Stimulated activated naive CD4-positive, alpha-beta T cell (primary cell): ENCODE measurements around the gene OPCML.

Source experiments
- DNase-seq, 6 experiments: peaks; one replicate each; lab custom pipeline; 2025; lab: John Stamatoyannopoulos, UW

OPCML gene

DNA sequence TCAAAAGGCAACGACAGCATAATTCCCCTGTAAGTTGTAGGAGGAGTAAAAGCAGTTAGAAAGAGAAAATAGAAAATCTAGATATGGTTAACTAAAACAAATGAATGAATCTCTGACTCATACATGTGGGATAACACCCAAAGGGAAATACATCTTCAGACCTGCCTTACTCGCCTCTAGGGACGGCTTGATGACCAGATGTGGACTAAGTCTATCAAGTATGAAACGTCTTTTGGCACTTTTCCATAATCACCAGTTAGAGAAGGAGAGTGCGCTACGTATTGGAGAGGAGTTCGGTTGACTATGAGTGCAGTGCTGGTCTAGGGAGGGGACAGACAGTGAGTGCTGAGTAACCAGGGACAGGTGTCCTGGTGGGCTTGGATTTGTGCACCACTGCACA, 459.9 kb downstream of the OPCML start:
- DNase-seq = no peak

DNA sequence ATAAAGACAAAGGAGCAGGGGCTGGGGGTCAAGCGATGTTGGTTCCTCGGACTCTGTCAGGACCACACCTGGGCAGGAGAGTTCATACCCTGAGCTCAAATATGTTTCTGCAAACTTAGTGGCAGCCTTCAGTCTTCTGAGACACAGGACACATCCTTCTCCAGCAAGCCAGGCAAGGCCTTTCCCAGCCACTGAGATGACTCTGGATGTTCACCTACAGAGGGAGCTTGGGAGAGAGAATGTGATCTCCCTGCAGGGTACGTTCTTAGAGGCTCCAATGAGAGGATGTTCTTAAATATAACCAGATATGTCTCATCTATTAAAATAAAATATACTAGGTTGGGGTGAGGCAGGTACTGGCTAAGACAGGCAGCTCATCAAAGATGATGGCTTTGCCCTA, 461.5 kb downstream of the OPCML start:
- no peak for DNase-seq

DNA sequence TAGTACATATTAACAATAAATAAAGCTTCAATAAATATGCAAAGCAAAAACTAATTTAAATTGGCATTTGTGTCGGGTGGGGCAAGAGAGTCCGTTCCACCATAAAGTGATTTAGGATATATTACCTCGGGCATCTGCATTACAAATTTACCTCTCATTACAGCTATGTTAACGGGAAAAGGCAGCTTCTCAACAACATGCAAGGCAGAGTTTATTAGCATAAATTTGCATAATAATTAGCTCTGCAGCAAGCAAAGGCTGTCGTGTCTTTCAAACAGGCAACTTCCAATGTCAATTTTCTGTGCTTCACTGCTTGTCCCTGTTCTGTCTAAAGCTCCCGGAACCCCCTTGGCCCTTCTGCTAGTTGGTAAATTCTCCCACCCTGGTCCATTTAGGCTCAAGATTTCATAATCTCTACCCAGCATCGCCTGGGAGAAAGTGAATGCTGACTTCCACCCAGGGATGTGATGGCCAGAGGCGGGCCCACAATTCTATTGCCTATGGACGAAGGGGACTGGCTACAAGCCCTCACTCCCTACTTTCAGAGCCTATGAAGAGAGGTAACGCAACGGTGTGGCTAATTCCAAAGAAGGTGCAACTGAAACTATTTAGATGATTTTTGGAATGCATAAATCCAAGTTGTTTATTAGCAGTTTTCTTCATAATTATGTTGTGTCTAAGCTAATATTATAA, 462.1 kb downstream of the OPCML start:
- DNase-seq = no peak

DNA sequence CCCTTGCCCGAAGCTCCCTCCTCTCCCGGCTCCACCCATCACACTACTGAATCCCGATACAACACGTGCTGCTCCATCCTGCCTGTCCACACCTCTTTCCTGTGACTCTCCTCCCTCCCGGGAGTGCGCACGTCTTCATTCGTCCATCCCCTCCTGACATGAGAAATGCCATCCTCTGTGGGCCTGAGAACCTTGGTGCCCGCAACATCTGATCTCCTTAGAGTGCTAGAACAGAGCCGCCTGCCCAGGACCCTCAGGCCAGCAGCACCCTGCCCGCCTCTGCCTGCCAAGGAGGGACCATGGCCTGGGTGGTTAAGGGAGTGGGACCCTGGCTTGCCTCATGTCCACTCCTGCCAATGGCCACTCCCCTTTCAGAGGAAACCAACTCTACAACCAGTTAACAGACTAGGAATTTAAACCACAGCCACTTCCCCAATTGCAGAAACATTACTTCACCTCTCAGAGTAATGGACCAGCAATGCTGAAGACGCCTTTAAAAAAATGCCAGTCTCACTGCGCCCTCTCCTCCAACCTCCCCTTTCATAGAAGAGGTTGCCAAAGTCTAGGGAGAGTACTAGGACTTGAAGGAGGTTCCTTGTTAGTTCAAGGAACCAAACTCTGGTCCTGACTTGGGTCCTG, 466.3 kb downstream of the OPCML start:
- no peak for DNase-seq

DNA sequence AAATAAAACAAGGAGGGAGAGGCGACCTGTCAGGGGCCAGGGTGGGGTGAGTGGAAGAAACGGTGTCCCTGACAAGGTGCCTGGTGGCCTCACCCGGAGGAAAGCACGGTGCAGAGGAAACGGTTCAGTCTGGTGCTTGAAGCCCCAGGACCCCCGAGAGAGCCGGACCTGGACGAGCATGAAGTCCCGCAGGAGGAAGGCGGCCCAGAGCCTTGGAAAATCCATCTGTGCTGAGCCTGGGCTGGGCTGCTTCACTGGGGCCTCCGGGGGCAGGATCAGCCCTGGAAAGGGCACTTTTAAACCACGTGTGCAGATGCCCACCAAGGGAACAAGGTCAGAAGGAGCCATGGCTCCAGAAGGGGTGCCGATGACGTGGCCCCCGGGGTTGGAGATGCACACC, 467.3 kb downstream of the OPCML start:
- no peak for DNase-seq

DNA sequence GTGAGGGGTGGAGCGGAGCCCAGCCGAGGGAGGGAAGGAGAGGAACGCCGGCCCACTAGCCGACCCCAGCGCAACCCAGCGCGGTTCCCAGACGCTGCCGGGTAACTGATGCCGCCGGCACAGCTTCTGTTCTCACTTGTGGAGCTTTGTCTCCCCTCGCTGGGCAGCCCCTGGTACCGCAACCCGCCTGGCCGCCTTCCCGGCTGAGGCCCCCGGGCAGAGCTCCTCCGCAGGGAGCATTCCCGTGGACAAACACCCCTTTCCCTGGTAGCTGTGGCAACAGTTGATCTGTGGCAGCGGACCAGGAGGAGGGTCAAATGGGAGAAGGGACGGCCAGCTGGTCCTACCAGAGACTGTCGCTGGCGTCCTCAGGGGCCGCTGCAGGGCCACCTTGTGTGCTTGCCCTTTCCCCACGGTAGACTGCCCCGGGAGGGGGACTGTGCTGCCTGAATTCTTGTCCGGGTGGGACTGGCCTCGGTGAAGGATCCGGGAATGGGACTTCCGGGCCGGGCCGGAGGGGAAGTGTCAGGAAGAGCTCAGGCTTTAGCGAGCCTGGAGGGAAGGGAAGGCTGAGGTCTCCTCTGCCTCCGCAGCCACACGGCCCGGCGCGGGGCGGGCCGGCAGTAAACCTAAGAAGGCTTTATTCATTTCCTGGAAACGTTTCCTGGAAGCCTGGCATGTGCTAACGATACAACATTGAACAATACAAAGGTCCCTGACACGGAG, 468.0 kb downstream of the OPCML start:
- DNase-seq = no peak

DNA sequence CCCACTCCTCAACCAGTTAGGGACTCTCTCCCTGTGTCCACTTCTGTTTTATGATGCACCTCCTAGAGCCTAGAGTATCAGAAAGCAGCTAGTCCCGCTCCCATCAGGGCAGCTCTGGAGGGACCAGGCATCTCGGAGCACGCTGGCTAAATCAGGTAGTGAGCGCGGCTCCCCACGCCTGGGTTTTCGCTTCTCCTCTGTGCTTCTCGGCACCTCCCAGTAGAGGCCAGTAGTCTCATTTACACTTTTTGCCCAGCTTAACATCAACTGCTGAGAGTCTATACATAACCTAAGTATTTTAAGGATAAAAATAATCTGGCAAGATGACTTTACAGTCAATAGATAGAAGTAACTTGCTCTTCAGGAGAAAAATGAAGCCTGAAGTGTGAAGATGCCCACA, 473.8 kb downstream of the OPCML start:
- no peak for DNase-seq

DNA sequence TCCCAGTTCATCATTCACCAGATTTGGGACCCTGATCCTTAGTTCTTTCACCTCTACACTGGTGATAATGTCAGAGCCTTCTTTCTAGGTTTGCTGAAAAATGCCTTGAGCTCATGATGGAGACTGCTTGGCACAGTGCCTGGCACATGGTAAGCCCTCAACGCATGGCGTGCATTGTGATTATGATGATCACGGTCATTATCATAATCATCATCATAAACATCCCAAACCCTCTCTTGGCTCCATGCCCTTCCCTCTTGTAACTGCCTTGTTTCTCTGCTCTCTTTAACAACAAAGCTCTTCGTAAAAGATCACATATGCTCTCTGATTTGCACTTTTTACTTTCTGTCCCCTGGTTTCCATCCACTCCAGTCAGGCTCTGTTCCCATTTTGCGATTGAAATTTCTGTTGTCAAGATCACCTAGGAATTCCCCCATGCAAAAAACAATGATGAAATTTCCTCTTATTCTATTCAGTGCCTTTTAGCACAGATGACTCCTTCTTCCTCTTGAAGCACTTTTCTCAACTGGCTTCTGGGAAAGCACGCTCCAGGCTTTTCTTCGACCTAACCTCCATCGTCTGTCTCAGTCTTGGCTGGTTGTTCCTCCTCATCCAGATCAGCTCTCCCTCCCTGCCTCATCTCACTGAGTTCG, 479.1 kb downstream of the OPCML start:
- no peak for DNase-seq

DNA sequence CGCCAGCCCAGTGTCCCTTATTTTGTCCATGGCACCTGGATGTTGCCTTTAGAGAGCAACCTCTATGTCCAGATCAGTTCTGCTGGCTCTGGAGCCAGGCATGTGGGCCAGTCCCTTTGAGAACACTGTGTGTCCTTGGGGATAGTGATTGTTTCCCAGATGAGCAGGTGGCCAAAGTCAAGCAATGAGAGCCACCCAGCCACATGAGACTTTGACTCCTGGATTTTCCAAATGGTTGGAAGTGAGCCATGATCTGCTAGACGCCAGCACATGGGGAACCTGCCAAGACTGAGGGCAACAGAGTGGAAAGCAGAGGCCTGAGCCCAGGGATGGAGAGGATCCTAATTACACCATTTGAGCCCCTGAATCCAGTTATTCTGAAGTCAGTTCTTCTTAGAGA, 479.8 kb downstream of the OPCML start:
- DNase-seq = no peak

DNA sequence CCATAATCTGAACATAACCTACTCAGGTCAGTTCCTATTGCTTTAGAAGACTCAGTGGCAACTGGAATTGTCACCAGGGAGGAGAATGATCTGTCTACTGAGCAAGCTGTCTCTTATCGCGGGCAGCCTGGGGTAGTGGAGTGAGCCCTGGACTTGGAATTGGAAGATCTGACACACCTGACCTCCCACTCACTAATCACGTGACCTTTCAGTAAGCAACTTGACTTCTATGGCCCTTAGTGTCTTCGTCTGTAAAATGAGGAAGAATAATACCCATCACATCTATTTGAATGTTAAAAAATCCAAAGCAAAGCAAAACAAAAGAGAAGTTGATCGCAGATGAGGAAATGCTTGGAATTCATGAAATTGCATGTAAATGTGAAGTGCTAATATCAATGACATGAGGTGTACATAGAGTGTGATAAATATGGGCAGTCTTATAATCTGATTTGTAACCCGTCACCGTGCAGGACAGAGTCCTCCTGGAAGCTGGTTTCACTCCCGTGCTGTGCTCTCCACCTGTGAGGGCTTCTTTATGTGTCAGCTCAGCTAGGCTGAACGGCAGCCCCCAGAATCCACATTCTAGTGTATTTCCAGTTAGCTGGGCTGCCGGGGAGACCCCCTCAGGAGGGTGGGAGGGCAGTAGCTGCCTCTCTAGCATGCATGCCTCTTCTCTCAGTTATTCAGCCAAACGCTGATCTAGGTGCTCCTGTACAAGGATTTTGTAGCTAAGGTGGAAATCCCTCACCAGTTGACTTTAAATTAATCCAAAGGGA, 482.9 kb downstream of the OPCML start:
- no peak for DNase-seq

DNA sequence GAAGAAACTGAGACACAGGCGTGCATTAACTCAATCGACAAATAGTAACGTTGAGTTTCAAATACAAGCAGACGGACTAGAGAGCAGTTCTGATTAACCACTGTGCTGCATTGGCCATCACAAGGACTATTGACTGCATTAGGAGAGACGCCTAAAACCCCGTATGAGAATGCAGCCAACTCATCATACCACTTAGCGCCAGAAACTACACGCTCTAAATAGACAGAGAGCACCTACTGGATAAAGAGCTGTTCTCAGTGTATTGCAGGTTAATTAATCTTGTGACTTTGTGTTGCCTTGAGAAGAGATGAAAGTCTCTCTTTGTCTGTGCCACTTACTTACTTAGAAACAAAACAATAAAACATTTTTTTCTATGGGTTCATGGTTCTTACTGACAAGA, 484.0 kb downstream of the OPCML start:
- DNase-seq = no peak

DNA sequence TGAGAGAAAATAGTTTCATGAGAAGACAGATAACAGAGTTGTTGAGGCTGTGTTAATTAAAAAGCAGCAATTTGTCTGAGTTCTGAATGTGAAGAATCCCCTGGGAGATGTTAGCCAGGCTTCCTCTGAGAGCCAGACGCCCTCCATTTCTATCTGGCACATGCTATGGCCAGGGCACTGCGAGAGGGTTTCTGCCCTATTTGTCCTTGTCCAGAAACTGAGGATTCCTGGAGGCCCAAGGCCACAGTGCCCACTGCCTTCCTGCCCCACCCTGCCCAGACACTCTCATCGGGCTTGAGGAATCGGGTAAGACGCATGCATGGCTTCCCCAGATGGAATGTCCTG, 484.6 kb downstream of the OPCML start:
- DNase-seq = no peak

DNA sequence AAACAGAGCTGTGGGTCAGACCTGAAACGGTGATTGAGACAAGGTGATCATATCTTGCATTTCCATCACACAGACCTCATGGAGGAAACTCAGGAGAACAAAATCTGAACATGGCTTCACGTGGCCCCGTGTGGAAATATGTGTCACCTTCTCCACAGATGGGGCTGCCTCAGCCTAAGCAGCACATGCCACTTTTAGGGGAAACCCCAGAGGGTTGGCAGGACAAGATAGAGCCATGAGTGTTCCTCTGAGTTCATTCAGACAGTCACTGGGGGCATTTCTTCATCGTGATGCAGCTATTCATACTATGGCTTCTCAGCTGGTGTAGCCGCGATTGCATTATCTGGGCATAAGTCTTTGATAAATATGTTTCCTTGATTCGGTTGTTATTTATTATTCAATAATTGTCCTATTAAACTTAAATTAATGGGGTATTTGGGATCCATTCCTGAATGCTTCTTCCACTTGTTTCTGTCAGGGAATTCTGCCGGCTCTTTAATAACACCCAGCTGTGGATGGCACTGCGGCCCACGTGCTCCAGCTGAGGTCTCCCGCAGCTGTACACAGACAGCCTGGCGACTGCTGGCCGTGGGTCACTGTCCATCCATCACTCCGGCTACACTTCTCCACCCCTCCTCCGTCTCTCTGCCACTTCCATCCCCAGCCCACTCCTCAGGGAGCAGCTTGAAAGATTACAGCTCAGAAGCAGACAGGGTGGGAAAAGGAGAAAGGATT, 485.1 kb downstream of the OPCML start:
- DNase-seq = no peak

DNA sequence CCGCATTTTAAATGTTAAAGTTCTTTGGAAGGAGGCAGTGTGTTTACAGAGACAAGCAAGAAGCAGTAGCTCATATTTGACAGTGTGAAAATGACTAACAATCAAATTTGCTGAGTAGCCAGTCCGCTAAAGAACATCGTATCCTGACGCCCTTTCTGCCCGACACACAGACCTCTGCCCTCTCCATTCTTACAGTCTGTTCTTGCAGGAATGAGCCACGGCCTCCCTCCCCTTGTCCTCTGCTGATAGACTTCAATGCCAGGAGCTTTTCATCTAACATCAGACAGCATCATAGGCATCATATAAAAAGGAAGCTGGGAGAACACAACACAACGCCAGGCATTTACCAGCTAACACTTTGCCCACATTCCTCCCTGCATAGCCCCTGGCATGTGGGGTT, 486.0 kb downstream of the OPCML start:
- no peak for DNase-seq

DNA sequence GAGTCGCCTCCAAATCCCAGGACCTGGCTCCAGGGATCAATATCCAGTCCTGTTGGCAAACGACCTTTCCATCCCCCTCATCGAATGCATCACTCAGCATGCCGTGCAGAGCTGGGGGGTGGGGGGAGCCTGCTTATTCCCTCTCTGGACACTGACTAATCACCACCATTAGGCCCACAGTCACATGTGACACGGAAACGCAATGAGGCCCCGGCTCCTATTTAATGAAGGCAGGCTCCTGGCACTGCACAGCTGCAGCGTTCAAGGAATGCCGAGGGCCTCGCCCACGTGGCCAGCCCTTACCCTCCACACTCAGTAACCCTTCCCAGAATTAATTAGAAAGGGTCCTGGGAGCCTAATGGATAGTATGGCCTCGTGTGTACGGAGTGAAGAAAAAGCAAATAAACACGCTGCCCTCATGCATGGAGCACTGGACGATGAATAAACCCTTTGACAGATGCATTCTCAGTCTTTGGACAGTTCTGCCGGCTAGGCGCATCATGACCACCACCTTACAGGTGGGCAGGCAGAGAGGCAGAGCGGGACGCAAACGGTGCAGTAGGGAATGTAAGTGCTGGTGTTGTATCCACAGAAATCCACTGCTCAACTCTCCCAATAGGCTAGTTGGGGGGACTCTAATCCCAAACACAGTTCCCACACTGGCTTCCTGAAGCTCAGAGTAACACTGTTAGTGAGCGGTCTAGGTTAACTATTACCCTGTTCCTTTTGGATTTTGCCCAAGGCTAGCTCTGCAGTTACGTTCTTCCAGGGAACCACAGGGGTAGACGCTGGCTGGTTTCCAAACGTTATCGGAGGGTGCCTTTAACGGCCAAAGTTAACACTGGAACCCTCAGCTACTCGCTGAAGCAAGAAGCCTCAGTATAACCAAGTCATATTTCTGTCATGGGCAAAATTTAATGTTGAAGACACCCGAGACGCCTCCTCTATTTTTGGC, 490.1 kb downstream of the OPCML start:
- DNase-seq = no peak

DNA sequence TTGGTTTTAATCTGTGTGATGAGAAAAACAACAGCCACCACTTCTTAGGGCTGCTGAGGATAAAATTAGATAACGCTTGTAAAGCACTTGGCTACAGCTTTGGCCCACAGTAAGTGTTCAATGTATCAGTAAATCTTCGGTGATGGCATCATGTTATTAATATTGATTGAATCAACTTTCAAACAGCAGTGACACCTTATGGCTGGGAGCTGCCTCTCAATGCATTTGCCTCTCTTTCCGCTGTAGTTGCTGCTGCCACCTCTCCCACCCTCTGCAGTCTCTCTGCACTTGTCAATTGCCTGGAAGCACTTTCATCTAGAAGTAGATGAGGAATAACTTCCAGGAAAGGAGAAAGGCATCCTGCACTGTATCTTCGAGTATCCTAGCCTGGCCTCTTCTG, 491.1 kb downstream of the OPCML start:
- no peak for DNase-seq

DNA sequence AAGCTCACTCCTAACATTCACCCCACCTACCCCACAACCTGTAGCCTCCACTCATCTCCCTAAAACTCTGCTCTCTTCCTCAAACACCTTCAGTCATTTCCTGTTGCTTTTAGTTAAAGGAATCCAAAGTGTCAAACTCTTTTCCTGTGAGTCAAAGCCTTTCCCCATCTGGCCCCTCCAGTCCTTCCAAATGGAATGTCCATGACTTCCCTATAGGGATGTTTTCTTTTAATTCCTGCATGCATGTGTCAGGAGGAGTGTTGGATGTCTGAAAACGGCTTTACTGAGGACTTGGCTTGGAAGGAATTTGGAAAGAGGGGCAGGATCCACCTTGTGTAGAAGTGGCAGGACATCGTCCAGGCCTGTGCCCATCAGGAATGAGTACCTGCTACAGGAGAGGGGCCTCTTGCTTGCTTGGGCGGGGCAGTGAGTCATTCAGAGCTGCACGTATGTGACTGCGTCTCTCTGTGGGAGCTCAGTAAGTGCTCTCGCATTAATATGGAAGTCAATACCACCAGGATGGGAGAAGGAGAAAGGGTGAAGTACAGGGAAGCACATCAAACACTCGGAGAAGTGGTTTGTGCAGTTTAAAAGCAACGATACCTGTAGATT, 491.9 kb downstream of the OPCML start:
- no peak for DNase-seq

DNA sequence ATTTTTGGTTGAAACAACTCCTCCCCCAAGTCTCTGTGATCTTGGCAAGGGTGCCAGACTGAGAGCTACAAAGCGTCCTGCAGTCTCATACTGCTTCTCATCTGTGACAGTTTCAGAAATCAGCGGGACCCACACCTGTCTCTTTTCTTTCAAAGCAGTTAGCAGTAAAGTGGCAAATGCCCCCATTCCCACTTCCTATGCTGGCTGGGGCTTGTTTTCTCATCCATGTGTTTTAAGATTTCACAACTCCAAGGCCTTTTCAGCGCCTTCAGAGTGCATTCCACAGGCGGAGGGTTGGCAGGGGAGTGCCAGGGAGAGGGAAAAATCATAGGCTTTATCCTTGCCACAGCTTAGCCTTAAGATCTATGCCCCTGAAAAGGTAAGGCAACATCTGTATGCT, 493.5 kb downstream of the OPCML start:
- no peak for DNase-seq

DNA sequence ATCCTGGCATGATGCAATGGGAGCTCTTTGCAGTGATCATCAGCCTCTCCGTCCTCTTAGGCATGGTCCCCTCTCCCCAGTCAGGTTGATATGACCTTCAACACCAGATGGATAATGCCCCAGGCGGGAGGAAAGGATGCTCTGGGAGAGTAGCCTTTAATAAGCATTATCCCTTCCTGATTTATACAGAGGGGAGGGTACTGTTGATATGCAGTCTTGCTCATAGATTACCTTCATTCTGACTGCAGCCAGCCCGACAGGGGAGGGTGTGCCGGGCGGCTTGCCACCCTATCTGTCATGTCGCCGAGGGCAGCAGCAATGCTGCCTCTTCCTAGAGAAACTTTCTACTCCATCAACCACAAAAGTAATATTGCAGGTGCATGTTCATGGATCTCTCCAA, 497.4 kb downstream of the OPCML start:
- DNase-seq = no peak

DNA sequence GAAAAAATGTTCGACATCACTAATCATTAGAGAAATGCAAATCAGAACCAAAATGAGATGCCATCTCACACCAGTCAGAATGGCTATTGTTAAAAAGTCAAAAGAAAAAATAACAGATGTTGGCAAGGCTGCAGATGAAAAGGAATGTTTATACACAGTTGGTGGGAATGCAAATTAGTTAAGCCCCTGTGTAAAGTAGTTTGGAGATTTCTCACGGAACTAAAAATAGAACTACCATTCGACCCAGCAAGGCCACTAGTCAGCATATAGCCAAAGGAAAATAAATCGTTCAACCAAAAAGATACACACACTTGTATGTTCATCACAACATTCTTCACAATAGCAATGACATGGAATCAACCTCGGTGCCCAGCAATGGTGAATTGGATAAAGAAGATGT, 503.2 kb downstream of the OPCML start:
- no peak for DNase-seq
